Measurements from ENCODE around the gene KLK7. TPM values are rescaled to one million over a fixed set of nuclear protein-coding genes. Genes with fewer than 3 reads are reported as not detected.

Gene KLK7
- total and polyA plus RNA-seq, 4 donors = 0.05 to 0.31 (median 0.14) TPM; not detected in 1

- no peak for TF ChIP-seq CTCF (IDR thresholded peaks at IDR 0.05; ENCODE audit: control extremely low read depth, extremely low read depth)
- no peak overlapping the region for H3K9ac ChIP-seq (ENCODE audit: insufficient read depth in 1 of 2, low read length in 2 of 2)
- no peaks in the 10 kb centered on the region for H3K4me1 ChIP-seq (ENCODE audit: control insufficient read depth in 5 of 5, insufficient read depth in 5 of 5, low read length in 5 of 5)
- no peaks in the 10 kb centered on the region for H3K9me3 ChIP-seq (ENCODE audit: control insufficient read depth in 4 of 4, insufficient read depth in 3 of 4, low read length in 3 of 4)
- ATAC-seq (ENCODE audit: insufficient read depth, low FRiP score) (no peak), DNase-seq (no peak)
- 77 to 82% methylated on average over 5 of the region's 5 CpGs for WGBS, 2 donors
- H3K27ac ChIP-seq (ENCODE audit: low read depth in 1 of 2, low read length in 1 of 2) = no peak overlapping the region
- H3K4me3 ChIP-seq = no peak overlapping the region
- no peaks in the 10 kb centered on the region for H3K36me3 ChIP-seq (ENCODE audit: control insufficient read depth in 4 of 4, insufficient read depth in 4 of 4, low read length in 4 of 4)
- H3K27me3 ChIP-seq (ENCODE audit: control insufficient read depth in 3 of 3, insufficient read depth in 3 of 3, low read length in 2 of 3) = peaks cover 0 to 13% (median 2%) of the 10 kb centered on the region in 3 donors
Observed at GRCh38 chr19:50928831-50929230, 54.9 kb downstream of the KLK7 start.

Other genes starting within 250 kb of the KLK7 start
- gene GPR32, start 213.5 kb downstream of the KLK7 start, total RNA-seq = not detected
- not detected for gene GPR32, start 213.5 kb downstream of the KLK7 start, polyA plus RNA-seq
- not detected for gene ACP4, start 193.5 kb downstream of the KLK7 start, total RNA-seq
- gene ACP4, start 193.5 kb downstream of the KLK7 start, polyA plus RNA-seq = not detected
- under 1 TPM in 1 of 2 donors, not detected in 1; 0.92 TPM for gene KLK1, start 160.1 kb downstream of the KLK7 start, total RNA-seq
- under 1 TPM; 0.25 to 0.83 TPM for gene KLK1, start 160.1 kb downstream of the KLK7 start, polyA plus RNA-seq
- not detected for gene KLK15, start 150.3 kb downstream of the KLK7 start, total RNA-seq
- gene KLK15, start 150.3 kb downstream of the KLK7 start, polyA plus RNA-seq = not detected
- not detected for gene KLK3, start 129.0 kb downstream of the KLK7 start, total RNA-seq
- gene KLK3, start 129.0 kb downstream of the KLK7 start, polyA plus RNA-seq = not detected
- gene KLK2, start 110.5 kb downstream of the KLK7 start, total RNA-seq = not detected
- gene KLK2, start 110.5 kb downstream of the KLK7 start, polyA plus RNA-seq = not detected
- gene KLK4, start 72.5 kb downstream of the KLK7 start, total RNA-seq = not detected
- under 1 TPM; 0.03 to 0.26 TPM for gene KLK4, start 72.5 kb downstream of the KLK7 start, polyA plus RNA-seq
- gene KLK5, start 30.9 kb downstream of the KLK7 start, total RNA-seq = under 1 TPM in 1 of 2 donors, not detected in 1; 0.60 TPM
- gene KLK5, start 30.9 kb downstream of the KLK7 start, polyA plus RNA-seq = under 1 TPM in 1 of 2 donors, not detected in 1; 0.06 TPM
- not detected for gene KLK6, start 14.3 kb downstream of the KLK7 start, total RNA-seq
- gene KLK6, start 14.3 kb downstream of the KLK7 start, polyA plus RNA-seq = not detected
- not detected for gene KLK8, start 17.7 kb upstream of the KLK7 start, total RNA-seq
- under 1 TPM; 0.39 to 0.74 TPM for gene KLK8, start 17.7 kb upstream of the KLK7 start, polyA plus RNA-seq
- 10 to 100 TPM in 1 of 2 donors, 1 to 10 TPM in 1; 9.8 to 24.3 TPM for gene KLK10, start 35.8 kb upstream of the KLK7 start, total RNA-seq
- 10 to 100 TPM; 15.5 to 34.2 TPM for gene KLK10, start 35.8 kb upstream of the KLK7 start, polyA plus RNA-seq
- gene KLK11, start 42.7 kb upstream of the KLK7 start, total RNA-seq = 10 to 100 TPM; 14.1 to 38.6 TPM
- 10 to 100 TPM; 15.3 to 23.6 TPM for gene KLK11, start 42.7 kb upstream of the KLK7 start, polyA plus RNA-seq
- 10 to 100 TPM in 1 of 2 donors, 1 to 10 TPM in 1; 7.3 to 14.4 TPM for gene KLK12, start 51.1 kb upstream of the KLK7 start, total RNA-seq
- 1 to 10 TPM; 1.9 to 9.5 TPM for gene KLK12, start 51.1 kb upstream of the KLK7 start, polyA plus RNA-seq
- gene KLK13, start 81.2 kb upstream of the KLK7 start, total RNA-seq = 1 to 10 TPM in 1 of 2 donors, under 1 TPM in 1; 0.65 to 9.3 TPM
- 1 to 10 TPM; 1.7 to 4.5 TPM for gene KLK13, start 81.2 kb upstream of the KLK7 start, polyA plus RNA-seq
- 1 to 10 TPM in 1 of 2 donors, under 1 TPM in 1; 0.46 to 3.9 TPM for gene KLK14, start 99.0 kb upstream of the KLK7 start, total RNA-seq
- 1 to 10 TPM in 1 of 2 donors, under 1 TPM in 1; 0.49 to 1.3 TPM for gene KLK14, start 99.0 kb upstream of the KLK7 start, polyA plus RNA-seq
- gene CTU1, start 124.5 kb upstream of the KLK7 start, total RNA-seq = 1 to 10 TPM; 3.2 to 9.8 TPM
- gene CTU1, start 124.5 kb upstream of the KLK7 start, polyA plus RNA-seq = 1 to 10 TPM; 2.5 to 4.4 TPM
- gene SIGLEC9, start 141.0 kb upstream of the KLK7 start, total RNA-seq = 10 to 100 TPM in 1 of 2 donors, 1 to 10 TPM in 1; 4.5 to 25.7 TPM
- gene SIGLEC9, start 141.0 kb upstream of the KLK7 start, polyA plus RNA-seq = 10 to 100 TPM in 1 of 2 donors, 1 to 10 TPM in 1; 4.3 to 57.0 TPM
- gene SIGLEC7, start 158.4 kb upstream of the KLK7 start, total RNA-seq = 10 to 100 TPM in 1 of 2 donors, 1 to 10 TPM in 1; 6.3 to 13.4 TPM
- 10 to 100 TPM in 1 of 2 donors, 1 to 10 TPM in 1; 2.1 to 29.3 TPM for gene SIGLEC7, start 158.4 kb upstream of the KLK7 start, polyA plus RNA-seq
- gene CD33, start 241.2 kb upstream of the KLK7 start, total RNA-seq = 10 to 100 TPM in 1 of 2 donors, 1 to 10 TPM in 1; 7.0 to 20.2 TPM
- gene CD33, start 241.2 kb upstream of the KLK7 start, polyA plus RNA-seq = 10 to 100 TPM; 13.4 to 40.2 TPM